ENCODE measurements around the gene VPS39. TPM values are rescaled to one million over a fixed set of nuclear protein-coding genes. Genes with fewer than 3 reads are reported as not detected.

Gene VPS39
- polyA plus RNA-seq, 2 of the 4 experiments (the other 2 are of a cell fraction), result 18.3 to 33.3 TPM

GRCh38 chr15:42166225-42166940 lies 41.7 kb downstream of the VPS39 start:
- no peak overlapping the region for H3K4me2 ChIP-seq
- FAIRE-seq (no peak), ATAC-seq (no peak), DNase-seq (ENCODE audit: low read depth in 1 of 2, low spot score in 1 of 2) (no peak)
- ChIA-PET CTCF (interaction anchor here (0.7 to 1.3 kb wide), 2 partner anchors 10 to 218 kb away, joined by 3 read pairs; partner anchors contain the start of gene PLA2G4F), POLR2A (no interaction called here)
- H3K9me3 ChIP-seq, result no peaks in the 10 kb centered on the region
- H3K4me1 ChIP-seq, result no peaks in the 10 kb centered on the region
- H3K4me3 ChIP-seq, result no peak overlapping the region
- TF ChIP-seq BCL3 (IDR thresholded peaks at IDR 0.05) (no peak), ZSCAN20 (CRISPR knock-in tag; IDR thresholded peaks at IDR 0.05) (no peak), NPAS2 (CRISPR knock-in tag; IDR thresholded peaks at IDR 0.05; ENCODE audit: borderline replicate concordance) (no peak)
- WGBS (ENCODE audit: missing lambda C conversion rate), result 95% methylated on average over 12 of the region's 13 CpGs
- H3K27ac ChIP-seq, result no peak overlapping the region

GRCh38 chr15:42165106-42165505 lies 43.0 kb downstream of the VPS39 start:
- POLR2A ChIA-PET, result no interaction called here
- 93% methylated on average over 6 of the region's 6 CpGs for WGBS (ENCODE audit: missing lambda C conversion rate)
- ATAC-seq (no peak), FAIRE-seq (no peak), DNase-seq (ENCODE audit: low read depth in 1 of 2, low spot score in 1 of 2) (no peak)
- H3K4me1 ChIP-seq, result no peaks in the 10 kb centered on the region
- no peak overlapping the region for H3K27ac ChIP-seq
- no peak for TF ChIP-seq FOSB (CRISPR knock-in tag; IDR thresholded peaks at IDR 0.05)
- no peak for TF ChIP-seq RCOR1 (IDR thresholded peaks at IDR 0.05; ENCODE audit: low read depth, low read length)
- TF ChIP-seq CHD4 (IDR thresholded peaks at IDR 0.05; ENCODE audit: borderline replicate concordance), result no peak
- TF ChIP-seq POLR2A (IDR thresholded peaks at IDR 0.05; ENCODE audit: low read length), result no peak
- no peak for TF ChIP-seq BCL3 (IDR thresholded peaks at IDR 0.05)
- no peak for TF ChIP-seq ATOH8 (CRISPR knock-in tag; IDR thresholded peaks at IDR 0.05; ENCODE audit: low read depth)
- H3K9me3 ChIP-seq, result no peaks in the 10 kb centered on the region
- H3K4me3 ChIP-seq, result no peak overlapping the region
- CTCF ChIA-PET, result interaction anchor here (0.6 kb wide), 1 partner anchor 859 kb away, joined by 3 read pairs; no protein-coding TSS in a partner anchor
- no peak overlapping the region for H3K4me2 ChIP-seq

- Histone ChIP-seq H3K4me1 (no peaks in the 10 kb centered on the region), H3K27ac (no peak overlapping the region), H3K9me3 (no peaks in the 10 kb centered on the region), H3K4me3 (no peak overlapping the region), H3K4me2 (no peak overlapping the region)
- ChIA-PET POLR2A (no interaction called here), CTCF (no interaction called here)
- TF ChIP-seq MAFK (IDR thresholded peaks at IDR 0.05; ENCODE audit: partially characterized antibody), result no peak
- TF ChIP-seq BHLHE40 (IDR thresholded peaks at IDR 0.05; ENCODE audit: low read depth, low read length), result no peak
- no peak for TF ChIP-seq CHD4 (IDR thresholded peaks at IDR 0.05; ENCODE audit: borderline replicate concordance)
- no peak for TF ChIP-seq HDAC2 (IDR thresholded peaks at IDR 0.05)
- no peak for TF ChIP-seq ZC3H11A (IDR thresholded peaks at IDR 0.05)
- no peak for TF ChIP-seq PBX3 (IDR thresholded peaks at IDR 0.05)
- no peak for TF ChIP-seq NFE2L2 (conservative IDR thresholded peaks at IDR 0.05; ENCODE audit: low read length)
- no peak for TF ChIP-seq E2F6 (IDR thresholded peaks at IDR 0.05; ENCODE audit: borderline replicate concordance, low read depth)
- TF ChIP-seq RFX5 (IDR thresholded peaks at IDR 0.05), result no peak
- TF ChIP-seq TP53 (CRISPR knock-in tag; IDR thresholded peaks at IDR 0.05), result no peak
- TF ChIP-seq FOSB (CRISPR knock-in tag; IDR thresholded peaks at IDR 0.05), result no peak
- no peak for DNase-seq (ENCODE audit: low read depth in 1 of 2, low spot score in 1 of 2)
- ATAC-seq, result no peak
- no peak for FAIRE-seq
- WGBS (ENCODE audit: missing lambda C conversion rate), result 90% methylated on average over 4 of the region's 4 CpGs
Measured at GRCh38 chr15:42163947-42164550, 44.1 kb downstream of the VPS39 start.
